SK-N-SH (cell line): ENCODE results near the gene NEUROD6.

Source experiments
- CTCF ChIP-seq: fragments of 200-600 bp; sonication (generic); IDR thresholded peaks from 2 replicates; pipeline ENCODE4 v1.6.1; 2017; ENCODE audit warnings: antibody characterized with exemption, mild to moderate bottlenecking, moderate library complexity
- ELF1 ChIP-seq: IDR thresholded peaks from 2 replicates; pipeline ENCODE4 v1.4.0; 2012
- EP300 ChIP-seq, 2 experiments: IDR thresholded peaks; 2 replicates each; pipeline versions ENCODE4 v1.4.0 to v1.6.1; 2012; ENCODE audit warnings: borderline replicate concordance in 1 of 2, low read depth in 1 of 2, low read length in 1 of 2
- FOXM1 ChIP-seq: IDR thresholded peaks from 2 replicates; pipeline ENCODE4 v1.4.0; 2012; ENCODE audit warnings: low read depth, mild to moderate bottlenecking
- SMC3 ChIP-seq: IDR thresholded peaks from 2 replicates; pipeline ENCODE4 v1.6.1; 2012; ENCODE audit warnings: low read depth, low read length, improper control_type of control experiment
- TAF1 ChIP-seq: IDR thresholded peaks from 2 replicates; pipeline ENCODE4 v1.6.1; 2012; ENCODE audit warnings: low read depth, mild to moderate bottlenecking, low read length, moderate library complexity, borderline replicate concordance
- USF2 ChIP-seq: fragments of 150-350 bp; IDR thresholded peaks from 2 replicates; pipeline ENCODE4 v1.6.1; 2017; ENCODE audit warnings: antibody characterized with exemption, low read length, low read depth, borderline replicate concordance

DNA sequence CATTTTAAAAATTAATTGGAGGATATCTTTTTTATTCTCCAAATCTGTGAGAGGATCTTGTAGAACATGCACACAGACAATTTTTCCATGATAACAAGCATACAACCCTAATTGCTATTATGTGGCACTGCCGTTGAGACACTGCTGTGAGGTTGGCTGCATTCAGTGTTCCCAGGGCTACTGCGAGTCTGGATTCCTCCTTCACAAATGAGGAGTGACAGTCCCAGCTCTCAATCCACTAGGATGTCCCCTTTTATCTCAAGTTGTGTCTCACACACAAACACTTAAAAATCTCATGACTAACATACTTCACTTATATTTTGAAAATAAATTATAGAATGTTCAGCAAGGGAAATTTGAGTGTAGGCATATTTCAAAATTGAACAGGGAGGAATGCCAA lies 14.1 kb downstream of the NEUROD6 start:
- TF ChIP-seq TAF1 (no peak), CTCF (no peak), ELF1 (no peak), EP300 (IDR thresholded peaks at IDR 0.05; ENCODE audit: borderline replicate concordance in 1 of 2, low read depth in 1 of 2, low read length in 1 of 2) (no peak), SMC3 (no peak), USF2 (no peak), FOXM1 (no peak)
